Stimulated activated naive CD8-positive, alpha-beta T cell treated with anti-CD3 and anti-CD28 coated beads, Interleukin-15, amount 100 ng/mL, for 72 hours (primary cell): Measurements from ENCODE around the gene TMCO1.
A peak's percentile ranks its signal among the peaks of the same experiment; 100 is the strongest.
"Not testable (repeated sequence)": the region's sequence is repeated elsewhere in the genome, so short reads cannot be mapped to it uniquely, and the experiment has no call there.

ENCODE experiments used
- ATAC-seq: fragments of 150-1000 bp; cut with Tn5 transposase; 2 replicates; pipeline ENCODE4 v1.10.0; 2021; ENCODE audit warnings: mild to moderate bottlenecking, moderate library complexity
- DNase-seq, 2 donors: peaks; one replicate each; pipeline ENCODE4 v3.0.0; 2021 to 2022
- H3K27ac Mint-ChIP-seq, 2 donors: one replicate each; pipeline ENCODE4 v1.8.0; 2022; ENCODE audit warnings: mild to moderate bottlenecking in 2 of 2, mixed read lengths in 2 of 2, moderate library complexity in 2 of 2
- H3K27me3 Mint-ChIP-seq: one replicate; pipeline ENCODE4 v1.8.0; 2022; ENCODE audit warnings: mixed read lengths
- H3K4me1 Mint-ChIP-seq: one replicate; pipeline ENCODE4 v1.8.0; 2022; ENCODE audit warnings: mild to moderate bottlenecking, mixed read lengths
- H3K4me3 Mint-ChIP-seq, 2 donors: one replicate each; pipeline ENCODE4 v1.8.0; 2022; ENCODE audit warnings: mild to moderate bottlenecking in 2 of 2, mixed read lengths in 2 of 2, moderate library complexity in 1 of 2
- H3K9me3 Mint-ChIP-seq, 2 donors: one replicate each; pipeline ENCODE4 v1.8.0; 2022; ENCODE audit warnings: mixed read lengths in 2 of 2

The TMCO1 gene

GRCh38 chr1:165768513-165769394, at the start of gene TMCO1:
TMCO1 (minus strand) TSS chr1:165768868; CDS start chr1:165768751, 117 bp downstream.
- Mint-ChIP-seq H3K9me3 (no peaks in the 10 kb centered on the region), H3K4me1 (peaks cover 49% of the 10 kb centered on the region), H3K4me3 (peak within 1 kb of the TSS; percentile 99 to 100), H3K27ac (peak within 1 kb of the TSS; percentile 99 to 100), H3K27me3 (no peaks in the 10 kb centered on the region)
- DNase-seq (peak; percentile 88 to 95), ATAC-seq (peak; percentile 100)

GRCh38 chr1:165816826-165817497, 48.3 kb upstream of the TMCO1 start:
- H3K9me3 Mint-ChIP-seq = no peaks in the 10 kb centered on the region
- no peak for DNase-seq
- ATAC-seq = no peak
- no peak overlapping the region for H3K27ac Mint-ChIP-seq
- peaks cover 9% of the 10 kb centered on the region for H3K27me3 Mint-ChIP-seq
- H3K4me1 Mint-ChIP-seq = no peaks in the 10 kb centered on the region
- no peak overlapping the region for H3K4me3 Mint-ChIP-seq

- ATAC-seq = no peak
These were observed 47.5 kb upstream of the TMCO1 start for GRCh38 chr1:165816157-165816556.

GRCh38 chr1:165815725-165816124, 47.1 kb upstream of the TMCO1 start:
- no peak for DNase-seq
- Mint-ChIP-seq H3K4me1 (no peaks in the 10 kb centered on the region), H3K27me3 (peaks cover under 1% of the 10 kb centered on the region), H3K27ac (no peak overlapping the region), H3K9me3 (no peaks in the 10 kb centered on the region), H3K4me3 (no peak overlapping the region)
- ATAC-seq = no peak

More at GRCh38 chr1:165816157-165816556, 47.5 kb upstream of the TMCO1 start:
- DNase-seq = no peak
- Mint-ChIP-seq H3K4me1 (no peaks in the 10 kb centered on the region), H3K27ac (no peak overlapping the region), H3K27me3 (peaks cover 4% of the 10 kb centered on the region), H3K9me3 (no peaks in the 10 kb centered on the region), H3K4me3 (no peak overlapping the region)

- ATAC-seq (no peak), DNase-seq (no peak)
- no peaks in the 10 kb centered on the region for H3K4me1 Mint-ChIP-seq
- no peaks in the 10 kb centered on the region for H3K9me3 Mint-ChIP-seq
- H3K27ac Mint-ChIP-seq = no peak overlapping the region
- no peak overlapping the region for H3K4me3 Mint-ChIP-seq
- peaks cover 8% of the 10 kb centered on the region for H3K27me3 Mint-ChIP-seq
These were observed 38.9 kb upstream of the TMCO1 start for GRCh38 chr1:165807613-165808012.

- peaks cover 14% of the 10 kb centered on the region for H3K27me3 Mint-ChIP-seq
- H3K27ac Mint-ChIP-seq, H3K4me3 Mint-ChIP-seq, H3K4me1 Mint-ChIP-seq, DNase-seq, ATAC-seq, H3K9me3 Mint-ChIP-seq: not testable (repeated sequence)
These were observed 35.8 kb upstream of the TMCO1 start for GRCh38 chr1:165804513-165804912.

GRCh38 chr1:165799387-165799786, 30.7 kb upstream of the TMCO1 start:
- Mint-ChIP-seq H3K9me3 (peaks cover 8% of the 10 kb centered on the region in 2 donors), H3K27me3 (peaks cover 14% of the 10 kb centered on the region), H3K27ac (no peak overlapping the region), H3K4me3 (no peak overlapping the region), H3K4me1 (no peaks in the 10 kb centered on the region)
- no peak for DNase-seq
- no peak for ATAC-seq

GRCh38 chr1:165795894-165796293, 27.2 kb upstream of the TMCO1 start:
- H3K27me3 Mint-ChIP-seq = peaks cover 17% of the 10 kb centered on the region
- no peak for DNase-seq
- ATAC-seq = no peak
- no peaks in the 10 kb centered on the region for H3K4me1 Mint-ChIP-seq
- no peak overlapping the region for H3K4me3 Mint-ChIP-seq
- H3K9me3 Mint-ChIP-seq = no peaks in the 10 kb centered on the region
- no peak overlapping the region for H3K27ac Mint-ChIP-seq

GRCh38 chr1:165793951-165794350, 25.3 kb upstream of the TMCO1 start:
- Mint-ChIP-seq H3K4me1 (no peaks in the 10 kb centered on the region), H3K4me3 (no peak overlapping the region), H3K27me3 (peaks cover 17% of the 10 kb centered on the region), H3K27ac (no peak overlapping the region), H3K9me3 (no peaks in the 10 kb centered on the region)
- ATAC-seq = no peak
- DNase-seq = no peak

- Mint-ChIP-seq H3K4me1 (no peaks in the 10 kb centered on the region), H3K27ac (no peak overlapping the region), H3K4me3 (no peak overlapping the region), H3K9me3 (peaks cover 5 to 6% of the 10 kb centered on the region in 2 donors), H3K27me3 (peaks cover 8% of the 10 kb centered on the region)
- DNase-seq (no peak), ATAC-seq (no peak)
These were observed 19.1 kb upstream of the TMCO1 start for GRCh38 chr1:165787741-165788140.

GRCh38 chr1:165783519-165783918, 14.9 kb upstream of the TMCO1 start:
- not testable (repeated sequence) for ATAC-seq, H3K27ac Mint-ChIP-seq, H3K27me3 Mint-ChIP-seq, H3K9me3 Mint-ChIP-seq, H3K4me3 Mint-ChIP-seq, H3K4me1 Mint-ChIP-seq, DNase-seq

GRCh38 chr1:165778197-165778596, 9.5 kb upstream of the TMCO1 start:
- H3K27ac Mint-ChIP-seq, H3K27me3 Mint-ChIP-seq, H3K4me1 Mint-ChIP-seq, H3K9me3 Mint-ChIP-seq, ATAC-seq, DNase-seq, H3K4me3 Mint-ChIP-seq: not testable (repeated sequence)

- no peak overlapping the region for H3K27ac Mint-ChIP-seq
- DNase-seq = no peak
- ATAC-seq = no peak
These were observed 4.8 kb upstream of the TMCO1 start for GRCh38 chr1:165773324-165773965.

GRCh38 chr1:165772739-165773138, 4.1 kb upstream of the TMCO1 start:
- Mint-ChIP-seq H3K4me3 (no peak overlapping the region), H3K4me1 (peaks cover 16% of the 10 kb centered on the region)
- no peak for DNase-seq

More at GRCh38 chr1:165773324-165773965, 4.8 kb upstream of the TMCO1 start:
- Mint-ChIP-seq H3K9me3 (no peaks in the 10 kb centered on the region), H3K27me3 (no peaks in the 10 kb centered on the region), H3K4me3 (no peak overlapping the region), H3K4me1 (peaks cover 11% of the 10 kb centered on the region)

GRCh38 chr1:165764277-165764676, 4.4 kb downstream of the TMCO1 start:
- Mint-ChIP-seq H3K4me1 (peaks cover 53% of the 10 kb centered on the region), H3K27me3 (no peaks in the 10 kb centered on the region), H3K4me3 (peak overlapping the region in 1 of 2 donors; percentile 37), H3K27ac (peak overlapping the region in 1 of 2 donors; percentile 38), H3K9me3 (no peaks in the 10 kb centered on the region)
- ATAC-seq (no peak), DNase-seq (no peak)

More at GRCh38 chr1:165772739-165773138, 4.1 kb upstream of the TMCO1 start:
- no peaks in the 10 kb centered on the region for H3K9me3 Mint-ChIP-seq
- no peak for ATAC-seq
- H3K27ac Mint-ChIP-seq = no peak overlapping the region
- H3K27me3 Mint-ChIP-seq = no peaks in the 10 kb centered on the region
